Endothelial cell of umbilical vein (primary cell): Measurements from ENCODE around the gene PHPT1. TPM values are rescaled to one million over a fixed set of nuclear protein-coding genes. Genes with fewer than 3 reads are reported as not detected.

Experiments used
- BruUV-seq: library from RNA; stranded (reverse); fragments of 400-500 nt; replicated peaks from 2 replicates; lab custom pipeline; 2021; lab: Mats Ljungman, UMichigan
- CTCF ChIA-PET: fragments of 300-600, 350-600 bp; sonication (Branson Sonifier 250); formaldehyde crosslinking; loops from one replicate; lab custom pipeline; 2021; ENCODE audit warnings: antibody characterized with exemption, inconsistent platforms; lab: Charles Lee
- POLR2A ChIA-PET: fragments of 300-600, 350-600 bp; sonication (Branson Sonifier 250); formaldehyde crosslinking; loops from one replicate; lab custom pipeline; 2021; ENCODE audit warnings: antibody characterized with exemption, inconsistent platforms; lab: Charles Lee
- DNase-seq: peaks from one replicate; pipeline ENCODE4 v3.0.0-alpha.2; 2011; ENCODE audit warnings: low read depth, low spot score
- FAIRE-seq: peaks from 2 replicates; lab custom pipeline; 2011; peaks lifted over from hg19 to GRCh38; lab: Jason Lieb, UNC
- H2AFZ ChIP-seq: 2 replicates; pipeline ENCODE4 v1.6.0; 2012; ENCODE audit warnings: low read depth, low read length, control low read depth, inconsistent platforms
- H3K27ac ChIP-seq: 2 replicates; pipeline ENCODE4 v1.5.1; 2011; ENCODE audit warnings: low read depth, mild to moderate bottlenecking, control low read depth, low read length, moderate library complexity; ENCODE audit not compliant: insufficient read depth
- H3K27me3 ChIP-seq, 2 experiments: 2 replicates each; pipeline versions ENCODE4 v1.6.0 to v1.6.1; 2011; ENCODE audit warnings: low read length in 2 of 2, mixed read lengths in 1 of 2; ENCODE audit not compliant: control insufficient read depth in 2 of 2, insufficient read depth in 2 of 2
- H3K36me3 ChIP-seq, 2 experiments: 2 replicates in 1 of 2; 3 replicates in 1 of 2; pipeline ENCODE4 v1.5.1; 2011; ENCODE audit warnings: low read length in 2 of 2, mild to moderate bottlenecking in 1 of 2, moderate library complexity in 1 of 2; ENCODE audit not compliant: control insufficient read depth in 2 of 2, insufficient read depth in 2 of 2; ENCODE audit errors: extremely low read depth in 1 of 2
- H3K4me1 ChIP-seq: 3 replicates; pipeline ENCODE4 v1.5.1; 2011; ENCODE audit warnings: mild to moderate bottlenecking, low read length; ENCODE audit not compliant: control insufficient read depth, insufficient read depth; ENCODE audit errors: extremely low read depth
- H3K4me2 ChIP-seq: 2 replicates; pipeline ENCODE4 v1.6.1; 2011; ENCODE audit warnings: low read length, control low read depth, mixed read lengths; ENCODE audit not compliant: insufficient read depth
- H3K4me3 ChIP-seq, 3 experiments: fragments of 200-600 bp in 1 of 3; sonication (generic), shearing (Covaris generic) in 1 of 3; replicated peaks in 1 of 3; 2 replicates each; pipeline ENCODE4 v1.5.1; 2011 to 2016; ENCODE audit warnings: control low read depth in 3 of 3, low read length in 3 of 3, mild to moderate bottlenecking in 2 of 3, inconsistent platforms in 1 of 3, low read depth in 1 of 3, moderate library complexity in 1 of 3; ENCODE audit not compliant: insufficient read depth in 1 of 3
- H3K79me2 ChIP-seq: 2 replicates; pipeline ENCODE4 v1.6.0; 2012; ENCODE audit warnings: low read length, inconsistent platforms; ENCODE audit not compliant: control insufficient read depth, insufficient read depth
- H3K9ac ChIP-seq: replicated peaks from 2 replicates; pipeline ENCODE3; 2011; ENCODE audit warnings: low read length, control low read depth; ENCODE audit not compliant: insufficient read depth; ENCODE audit errors: extremely low read depth
- H3K9me1 ChIP-seq: replicated peaks from 3 replicates; pipeline ENCODE4 v1.6.0; 2011; ENCODE audit warnings: mild to moderate bottlenecking, low read length; ENCODE audit not compliant: control insufficient read depth, insufficient read depth; ENCODE audit errors: extremely low read depth
- H3K9me3 ChIP-seq: replicated peaks from 2 replicates; pipeline ENCODE4 v1.5.1; 2012; ENCODE audit warnings: low read length, inconsistent platforms; ENCODE audit not compliant: control insufficient read depth, insufficient read depth
- H4K20me1 ChIP-seq: replicated peaks from 2 replicates; pipeline ENCODE3; 2011; ENCODE audit warnings: mild to moderate bottlenecking, low read length; ENCODE audit not compliant: control insufficient read depth, insufficient read depth; ENCODE audit errors: extremely low read depth
- CTCF ChIP-seq, 2 donors: IDR thresholded peaks; 1 replicate in 1 of 2; 2 replicates in 1 of 2; pipeline ENCODE4 v1.5.1; 2011; ENCODE audit warnings: low read length in 2 of 2, mild to moderate bottlenecking in 2 of 2, moderate library complexity in 2 of 2, control low read depth in 1 of 2, inconsistent platforms in 1 of 2, low read depth in 1 of 2; ENCODE audit not compliant: insufficient read depth in 1 of 2; ENCODE audit errors: extremely low read depth in 1 of 2
- FOS ChIP-seq: IDR thresholded peaks from 2 replicates; pipeline ENCODE4 v1.6.1; 2011; ENCODE audit warnings: mild to moderate bottlenecking, low read length, moderate library complexity, borderline replicate concordance; ENCODE audit not compliant: insufficient read depth
- GATA2 ChIP-seq: IDR thresholded peaks from 2 replicates; pipeline ENCODE4 v1.7.0; 2011; ENCODE audit warnings: low read depth, mild to moderate bottlenecking, moderate library complexity, mixed read lengths, low read length; ENCODE audit not compliant: insufficient read length, insufficient read depth
- POLR2AphosphoS5 ChIP-seq: IDR thresholded peaks from 2 replicates; pipeline ENCODE4 v1.6.1; 2012; ENCODE audit warnings: low read depth, mild to moderate bottlenecking, control low read depth, low read length, moderate library complexity; ENCODE audit not compliant: insufficient read depth
- dilution Hi-C: fragments of 300-500 bp; cut with MboI; formaldehyde crosslinking; loops from one replicate; pipeline ENCODE4 v1.15.0; 2019; ENCODE audit warnings: low sequenced_read_pairs; ENCODE audit not compliant: extremely low pct_ligation_motif_present
- intact Hi-C: fragments of 100-400 bp; cut with micrococcal nuclease; formaldehyde crosslinking; loops from one replicate; pipeline ENCODE4 v1.10.0; 2022
- polyA plus RNA-seq, 4 experiments: library from polyadenylated mRNA; depleted of rRNA in 3 of 4; stranded (reverse) in 3 of 4; unstranded in 1 of 4; fragments of >200 nt; gene quantifications; 2 replicates each; pipeline versions ENCODE4 v1.2.1 to v1.2.3, GENCODE V29; 2011 to 2012; ENCODE audit warnings: missing spikeins in 1 of 4
- total RNA-seq: library from RNA; stranded (reverse); gene quantifications from 2 replicates; pipeline ENCODE4 v1.2.3, GENCODE V29; 2021
- TF ChIP-seq, protein P1 (sequence below): IDR thresholded peaks from 2 replicates; pipeline ENCODE4 v1.6.1; 2011; ENCODE audit not compliant: insufficient read depth, insufficient read length

The PHPT1 gene
- total and polyA plus RNA-seq, 2 donors (not counting 3 experiments of a cell fraction or from before 2014, with no cell fraction given), result 139 to 319 TPM

GRCh38 chr9:136826188-136826541, 23.0 kb upstream of the PHPT1 start:
- FAIRE-seq (no peak), DNase-seq (no peak)
- dilution Hi-C loops (no loop called here), intact Hi-C loops (no loop called here)
- H3K4me1 ChIP-seq, result peaks cover under 1% of the 10 kb centered on the region
- no peak overlapping the region for H3K4me2 ChIP-seq
- ChIA-PET CTCF (no interaction called here), POLR2A (no interaction called here)
- H3K9me1 ChIP-seq, result no peaks in the 10 kb centered on the region
- no peak overlapping the region for H2AFZ ChIP-seq
- H3K27me3 ChIP-seq, result no peaks in the 10 kb centered on the region
- peaks cover 11% of the 10 kb centered on the region for H3K79me2 ChIP-seq
- H3K27ac ChIP-seq, result no peak overlapping the region
- H4K20me1 ChIP-seq, result no peaks in the 10 kb centered on the region
- H3K4me3 ChIP-seq, result no peak overlapping the region
- peaks cover 10 to 51% of the 10 kb centered on the region in 2 experiments for H3K36me3 ChIP-seq
- H3K9ac ChIP-seq, result no peak overlapping the region
- TF ChIP-seq, protein P1, sequence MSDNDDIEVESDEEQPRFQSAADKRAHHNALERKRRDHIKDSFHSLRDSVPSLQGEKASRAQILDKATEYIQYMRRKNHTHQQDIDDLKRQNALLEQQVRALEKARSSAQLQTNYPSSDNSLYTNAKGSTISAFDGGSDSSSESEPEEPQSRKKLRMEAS, result no peak
- TF ChIP-seq POLR2AphosphoS5 (no peak), FOS (no peak), CTCF (IDR thresholded peaks at IDR 0.05; ENCODE audit: extremely low read depth in 1 of 2, insufficient read depth in 1 of 2, low read depth in 1 of 2, low read length in 2 of 2) (no peak), GATA2 (no peak)
- no peaks in the 10 kb centered on the region for H3K9me3 ChIP-seq
- BruUV-seq, result no TSS peak
